H1 (cell line): Measurements from ENCODE around the gene MAP1B. TPM values are rescaled to one million over a fixed set of nuclear protein-coding genes. Genes with fewer than 3 reads are reported as not detected.

Source experiments
- CTCF ChIA-PET: fragments of 300-600 bp; sonication (Branson Sonifier 250); formaldehyde crosslinking; loops from one replicate; lab custom pipeline; 2021; ENCODE audit not compliant: partially characterized antibody; lab: Charles Lee
- POLR2A ChIA-PET: fragments of 300-600 bp; sonication (Branson Sonifier 250); formaldehyde crosslinking; loops from one replicate; lab custom pipeline; 2021; ENCODE audit warnings: inconsistent platforms; ENCODE audit not compliant: partially characterized antibody; lab: Charles Lee
- DNase-seq, 2 experiments: peaks; one replicate each; pipeline versions ENCODE4 v3.0.0 to v3.0.0-alpha.2; 2010 to 2022; ENCODE audit warnings: low spot score in 2 of 2, low read depth in 1 of 2, mixed read lengths in 1 of 2
- FAIRE-seq: peaks from 2 replicates; lab custom pipeline; 2011; peaks lifted over from hg19 to GRCh38; lab: Jason Lieb, UNC
- H2AFZ ChIP-seq: 2 replicates; pipeline ENCODE4 v1.8.1; 2012; ENCODE audit warnings: low read length, inconsistent platforms
- H2AK5ac ChIP-seq: 2 replicates; pipeline ENCODE4 v1.6.1; 2013; ENCODE audit warnings: low read depth, low read length
- H2BK120ac ChIP-seq: replicated peaks from 2 replicates; pipeline ENCODE3; 2013; ENCODE audit warnings: low read depth, low read length, inconsistent platforms
- H2BK12ac ChIP-seq: 2 replicates; pipeline ENCODE4 v1.6.1; 2013; ENCODE audit warnings: low read depth, low read length
- H2BK15ac ChIP-seq: 2 replicates; pipeline ENCODE4 v1.6.1; 2013; ENCODE audit warnings: low read length
- H2BK20ac ChIP-seq: 2 replicates; pipeline ENCODE4 v1.6.1; 2013; ENCODE audit warnings: low read length
- H2BK5ac ChIP-seq: 2 replicates; pipeline ENCODE4 v1.6.1; 2013; ENCODE audit warnings: low read depth, low read length
- H3K14ac ChIP-seq: 2 replicates; pipeline ENCODE4 v1.6.1; 2013; ENCODE audit warnings: inconsistent platforms; ENCODE audit not compliant: insufficient read length
- H3K18ac ChIP-seq: 2 replicates; pipeline ENCODE4 v1.6.1; 2013; ENCODE audit warnings: low read length; ENCODE audit errors: extremely low read depth
- H3K23ac ChIP-seq: 2 replicates; pipeline ENCODE4 v1.6.1; 2013; ENCODE audit warnings: inconsistent platforms; ENCODE audit not compliant: insufficient read length
- H3K23me2 ChIP-seq: 2 replicates; pipeline ENCODE4 v1.6.1; 2013; ENCODE audit warnings: low read depth, low read length
- H3K27ac ChIP-seq: 2 replicates; pipeline ENCODE4 v1.6.1; 2011; ENCODE audit warnings: low read depth, low read length, inconsistent platforms
- H3K27me3 ChIP-seq, 4 experiments: replicated peaks in 1 of 4; 1 replicate in 1 of 4; 2 replicates in 3 of 4; pipeline versions ENCODE4 v1.6.1 to v1.8.1; 2011 to 2013; ENCODE audit warnings: low read length in 3 of 4, mild to moderate bottlenecking in 3 of 4, inconsistent platforms in 2 of 4, mixed read lengths in 2 of 4, moderate library complexity in 1 of 4; ENCODE audit not compliant: control insufficient read depth in 3 of 4, insufficient read depth in 3 of 4; ENCODE audit errors: extremely low read depth in 1 of 4
- H3K36me3 ChIP-seq, 4 experiments: 2 replicates each; pipeline versions ENCODE4 v1.6.1 to v1.8.1; 2011 to 2013; ENCODE audit warnings: mild to moderate bottlenecking in 4 of 4, low read length in 3 of 4, moderate library complexity in 2 of 4, control low read depth in 1 of 4, inconsistent platforms in 1 of 4; ENCODE audit not compliant: insufficient read depth in 4 of 4, control insufficient read depth in 2 of 4
- H3K4ac ChIP-seq: replicated peaks from 2 replicates; pipeline ENCODE3; 2013; ENCODE audit warnings: low read length, low read depth, mixed read lengths, inconsistent platforms; ENCODE audit not compliant: insufficient read length
- H3K4me1 ChIP-seq, 4 experiments: replicated peaks in 1 of 4; 1 replicate in 1 of 4; 2 replicates in 3 of 4; pipeline versions ENCODE4 v1.6.1 to v1.8.1; 2011 to 2013; ENCODE audit warnings: low read length in 3 of 4, inconsistent platforms in 2 of 4, mixed read lengths in 1 of 4; ENCODE audit not compliant: insufficient read depth in 4 of 4, control insufficient read depth in 3 of 4
- H3K4me2 ChIP-seq, 2 experiments: 2 replicates each; pipeline versions ENCODE4 v1.6.1 to v1.8.1; 2011 to 2013; ENCODE audit warnings: low read depth in 2 of 2, low read length in 2 of 2, control low read depth in 1 of 2, inconsistent platforms in 1 of 2, mild to moderate bottlenecking in 1 of 2; ENCODE audit not compliant: insufficient read depth in 1 of 2
- H3K4me3 ChIP-seq, 4 experiments: fragments of 200-600, 300-600 bp in 1 of 4; sonication (generic), shearing (Covaris generic), sonication (Bioruptor Twin) in 1 of 4; 2 replicates each; pipeline versions ENCODE4 v1.5.1 to v1.8.1; 2011 to 2016; ENCODE audit warnings: low read length in 4 of 4, low read depth in 3 of 4, control low read depth in 2 of 4, inconsistent platforms in 2 of 4, mild to moderate bottlenecking in 2 of 4, mixed read lengths in 1 of 4, moderate library complexity in 1 of 4; ENCODE audit not compliant: insufficient read depth in 2 of 4; ENCODE audit errors: extremely low read depth in 1 of 4
- H3K56ac ChIP-seq: replicated peaks from 2 replicates; pipeline ENCODE3; 2013; ENCODE audit warnings: low read depth, mild to moderate bottlenecking, mixed read lengths, low read length, inconsistent platforms; ENCODE audit not compliant: insufficient read length
- H3K79me1 ChIP-seq: 2 replicates; pipeline ENCODE4 v1.6.1; 2013; ENCODE audit warnings: low read depth, low read length, control low read depth
- H3K79me2 ChIP-seq, 2 experiments: 2 replicates each; pipeline versions ENCODE4 v1.6.1 to v1.8.1; 2012 to 2013; ENCODE audit warnings: low read length in 2 of 2, mild to moderate bottlenecking in 2 of 2, inconsistent platforms in 1 of 2; ENCODE audit not compliant: insufficient read depth in 2 of 2, control insufficient read depth in 1 of 2
- H3K9ac ChIP-seq, 4 experiments: replicated peaks in 1 of 4; 1 replicate in 1 of 4; 2 replicates in 3 of 4; pipeline versions ENCODE4 v1.6.1 to v1.8.1; 2011 to 2013; ENCODE audit warnings: low read depth in 3 of 4, low read length in 3 of 4, control low read depth in 2 of 4, mild to moderate bottlenecking in 2 of 4, moderate library complexity in 2 of 4, inconsistent platforms in 1 of 4; ENCODE audit errors: extremely low read depth in 1 of 4
- H3K9me3 ChIP-seq, 2 experiments: 2 replicates each; pipeline versions ENCODE4 v1.6.1 to v1.8.1; 2012 to 2013; ENCODE audit warnings: mild to moderate bottlenecking in 2 of 2, moderate library complexity in 2 of 2, control low read depth in 1 of 2, inconsistent platforms in 1 of 2, low read depth in 1 of 2, low read length in 1 of 2, mixed read lengths in 1 of 2; ENCODE audit not compliant: insufficient read depth in 2 of 2
- H4K20me1 ChIP-seq, 2 experiments: replicated peaks in 1 of 2; 2 replicates each; pipeline versions ENCODE3 to v1.8.1; 2011 to 2013; ENCODE audit warnings: inconsistent platforms in 2 of 2, low read length in 2 of 2, mild to moderate bottlenecking in 1 of 2; ENCODE audit not compliant: insufficient read depth in 2 of 2, control insufficient read depth in 1 of 2
- H4K5ac ChIP-seq: 2 replicates; pipeline ENCODE4 v1.6.1; 2013; ENCODE audit warnings: low read length, low read depth, mixed read lengths, inconsistent platforms; ENCODE audit not compliant: insufficient read length
- H4K8ac ChIP-seq: 2 replicates; pipeline ENCODE4 v1.8.0; 2013; ENCODE audit warnings: mild to moderate bottlenecking, moderate library complexity, low read length, inconsistent platforms; ENCODE audit not compliant: insufficient read depth; ENCODE audit errors: extremely low read depth
- H4K91ac ChIP-seq: replicated peaks from 2 replicates; pipeline ENCODE3; 2013; ENCODE audit warnings: low read length, mixed read lengths, inconsistent platforms; ENCODE audit not compliant: insufficient read length
- PHF8 ChIP-seq: fragments of 200-600 bp; sonication (generic); conservative IDR thresholded peaks from 2 replicates; pipeline ENCODE4 v1.7.1; 2012; ENCODE audit warnings: low read depth, mild to moderate bottlenecking, inconsistent platforms, low read length, moderate library complexity
- WGBS, 2 experiments: shearing (Covaris generic) in 1 of 2; methylation state at CpG; one replicate each; pipeline versions ENCODE4 v1.1.6 to v1.1.7; 2013 to 2015; ENCODE audit warnings: low lambda C conversion rate in 2 of 2, mixed read lengths in 2 of 2, inconsistent platforms in 1 of 2, low coverage in 1 of 2, missing lambda C conversion rate in 1 of 2; ENCODE audit not compliant: insufficient replicate concordance in 2 of 2, insufficient coverage in 1 of 2, insufficient read length in 1 of 2; ENCODE audit errors: extremely low coverage in 1 of 2, missing lambda C conversion rate in 1 of 2; 5-methylcytosine and 5-hydroxymethylcytosine counted together
- polyA plus RNA-seq, 7 experiments: library from polyadenylated mRNA; depleted of rRNA in 3 of 7; stranded (reverse) in 5 of 7; unstranded in 2 of 7; fragments of >200 nt in 5 of 7; fragments of 200-250 nt in 2 of 7; gene quantifications; 1 replicate in 5 of 7; 2 replicates in 1 of 7; 4 replicates in 1 of 7; pipeline versions ENCODE4 v1.2.1 to v1.2.3, GENCODE V29; 2011 to 2013; ENCODE audit warnings: missing spikeins in 2 of 7, mixed read lengths in 2 of 7
- total RNA-seq: library from RNA; stranded (reverse); fragmentation: NEBNext Ultra II Directional; extraction: Animal tissue kit (Norgen Biotek cat#: 25700); gene quantifications from 2 replicates; pipeline ENCODE4 v1.2.1, GENCODE V29; 2021
- TF ChIP-seq, protein P1 (sequence below): IDR thresholded peaks from 2 replicates; pipeline ENCODE4 v1.6.1; 2012; ENCODE audit warnings: low read length, inconsistent platforms

The MAP1B gene
- total and polyA plus RNA-seq, 2 of the 8 experiments (the other 6 are each of a cell fraction or from before 2014, with no cell fraction given) = 24.5 to 120 TPM

DNA sequence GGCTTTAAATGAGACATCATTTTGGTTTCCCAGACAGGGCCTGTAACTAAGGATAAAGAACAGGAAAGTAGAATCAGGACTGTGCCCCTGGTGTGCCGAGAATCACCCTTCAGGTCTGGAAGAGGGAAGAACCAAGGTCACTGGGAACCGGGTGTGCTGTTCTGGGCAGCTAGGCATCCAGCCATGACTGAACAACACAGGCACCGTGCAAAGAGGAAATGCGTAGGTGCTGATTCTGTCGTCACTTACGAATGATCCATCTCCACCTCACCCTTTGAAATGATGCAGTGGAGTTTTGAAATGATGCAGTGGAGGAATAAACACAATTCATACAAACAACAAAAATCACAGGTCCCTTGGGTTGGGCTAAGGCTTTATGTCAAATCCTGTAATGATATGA is 64.4 kb downstream of the MAP1B start:
- Histone ChIP-seq H4K20me1 (no peaks in the 10 kb centered on the region), H3K14ac (no peak overlapping the region), H4K5ac (no peak overlapping the region), H3K4me2 (no peak overlapping the region), H2BK12ac (no peak overlapping the region), H3K23me2 (no peaks in the 10 kb centered on the region), H3K9ac (no peak overlapping the region), H3K79me1 (0 out of 2 replicates have a peak, but pooled peaks cover 2% of the 10 kb centered on the region), H3K79me2 (peaks cover 0 to 3% of the 10 kb centered on the region in 2 experiments; a peak in 1 of 4 replicates), H3K4me3 (no peak overlapping the region), H3K18ac (no peak overlapping the region), H2BK5ac (no peak overlapping the region), H2BK120ac (no peak overlapping the region), H3K36me3 (no peaks in the 10 kb centered on the region), H2AK5ac (no peak overlapping the region), H3K4me1 (peaks cover 0 to 12% (median 10%) of the 10 kb centered on the region in 4 experiments; a peak in 4 of 7 replicates), H3K27me3 (no peaks in the 10 kb centered on the region), H4K8ac (no peak overlapping the region), H2BK15ac (no peak overlapping the region), H3K56ac (no peak overlapping the region), H3K4ac (no peak overlapping the region), H2AFZ (no peak overlapping the region), H4K91ac (no peak overlapping the region), H2BK20ac (no peak overlapping the region), H3K9me3 (no peaks in the 10 kb centered on the region), H3K27ac (no peak overlapping the region), H3K23ac (no peak overlapping the region)
- ChIA-PET POLR2A (no interaction called here), CTCF (interaction anchor here (0.8 to 0.9 kb wide), 2 partner anchors 17 to 117 kb away, joined by 3 read pairs; no protein-coding TSS in a partner anchor)
- WGBS, 2 experiments = 87% methylated on average over 6 of the region's 6 CpGs; no CpG with 5 or more reads in 1 of the 2 experiments
- DNase-seq (no peak), FAIRE-seq (no peak)
- TF ChIP-seq, protein P1, sequence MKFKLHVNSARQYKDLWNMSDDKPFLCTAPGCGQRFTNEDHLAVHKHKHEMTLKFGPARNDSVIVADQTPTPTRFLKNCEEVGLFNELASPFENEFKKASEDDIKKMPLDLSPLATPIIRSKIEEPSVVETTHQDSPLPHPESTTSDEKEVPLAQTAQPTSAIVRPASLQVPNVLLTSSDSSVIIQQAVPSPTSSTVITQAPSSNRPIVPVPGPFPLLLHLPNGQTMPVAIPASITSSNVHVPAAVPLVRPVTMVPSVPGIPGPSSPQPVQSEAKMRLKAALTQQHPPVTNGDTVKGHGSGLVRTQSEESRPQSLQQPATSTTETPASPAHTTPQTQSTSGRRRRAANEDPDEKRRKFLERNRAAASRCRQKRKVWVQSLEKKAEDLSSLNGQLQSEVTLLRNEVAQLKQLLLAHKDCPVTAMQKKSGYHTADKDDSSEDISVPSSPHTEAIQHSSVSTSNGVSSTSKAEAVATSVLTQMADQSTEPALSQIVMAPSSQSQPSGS = no peak
- no peak for TF ChIP-seq PHF8
